Psoas muscle (tissue), 8 donors: Measurements from ENCODE around the gene PXK. TPM values are rescaled to one million over a fixed set of nuclear protein-coding genes. Genes with fewer than 3 reads are reported as not detected.

Source experiments
- ATAC-seq, 4 donors: fragments of 200-7000 bp; cut with Tn5 transposase; one replicate each; pipeline ENCODE4 v1.9.1; 2020; ENCODE audit warnings: moderate library complexity in 3 of 4, mild to moderate bottlenecking in 2 of 4
- DNase-seq, 2 donors: peaks; one replicate each; pipeline ENCODE4 v3.0.0-alpha.2; 2020
- H3K27ac ChIP-seq: fragments of 200-600 bp; one replicate; pipeline ENCODE4 v1.8.0; 2022
- H3K27me3 ChIP-seq, 3 donors: fragments of 200-600 bp in 1 of 3; one replicate each; pipeline versions ENCODE4 v1.6.1 to v1.8.0; 2013 to 2022; ENCODE audit warnings: low read length in 2 of 3, mild to moderate bottlenecking in 2 of 3, moderate library complexity in 1 of 3; ENCODE audit not compliant: insufficient read depth in 3 of 3
- H3K36me3 ChIP-seq, 2 donors: fragments of 200-600 bp in 1 of 2; one replicate each; pipeline versions ENCODE4 v1.6.1 to v1.8.0; 2013 to 2022; ENCODE audit warnings: low read depth in 1 of 2, mild to moderate bottlenecking in 1 of 2, moderate library complexity in 1 of 2; ENCODE audit not compliant: insufficient read depth in 1 of 2
- H3K4me1 ChIP-seq: fragments of 200-600 bp; one replicate; pipeline ENCODE4 v1.8.0; 2022
- H3K4me3 ChIP-seq: fragments of 200-600 bp; one replicate; pipeline ENCODE4 v1.8.0; 2022; ENCODE audit warnings: mild to moderate bottlenecking
- H3K9me3 ChIP-seq: fragments of 200-600 bp; one replicate; pipeline ENCODE4 v1.8.0; 2022
- CTCF ChIP-seq: fragments of 200-600 bp; IDR thresholded peaks from one replicate; pipeline ENCODE4 v1.8.0; 2022; ENCODE audit warnings: antibody characterized with exemption
- WGBS, 3 donors: extraction: QIAGEN DNeasy Blood & Tissue Kit; methylation state at CpG; one replicate each; pipeline versions ENCODE4 v1.1.6 to v1.1.7; 2013; 5-methylcytosine and 5-hydroxymethylcytosine counted together
- intact Hi-C, 2 donors: fragments of 100-400 bp; cut with DNase I; formaldehyde crosslinking; loops; one replicate each; pipeline versions ENCODE4 v1.11.0 to v1.14.2; 2022
- polyA plus RNA-seq, 3 donors: library from polyadenylated mRNA; stranded (reverse); fragments of 200-250 nt; gene quantifications; one replicate each; pipeline ENCODE4 v1.2.3, GENCODE V29; 2013
- total RNA-seq, 4 donors: library from RNA; stranded (reverse); fragmentation: NEBNext Ultra II Directional in 2 of 4; extraction: Animal tissue kit (Norgen Biotek cat#: 25700) in 2 of 4; gene quantifications; one replicate each; pipeline versions ENCODE4 v1.2.1 to v1.2.4, GENCODE V29; 2021 to 2023
- donor health status: healthy with polysubstance abuse.
- donor health status: DM: no; HTN: no; CAD: no; lungs with moderate emphysema.
- donor health status: Bipolar disorder and iron deficiency.
- donor health status: healthy.
- donor health status: DM: yes; HTN: yes; CAD: no.
- donor health status: DM: no; HTN: no; CAD: no.
- donor health status: DM: no; HTN: no; CAD: no.
- donor health status: DM: yes; HTN: yes; CAD: no.

PXK gene
- total and polyA plus RNA-seq, 7 donors: 3.4 to 17.5 (median 15.5) TPM

GRCh38 chr3:58384381-58385090 is 51.8 kb downstream of the PXK start:
- H3K4me1 ChIP-seq: peaks cover 7% of the 10 kb centered on the region
- peak overlapping the region; percentile 23 for H3K27ac ChIP-seq
- intact Hi-C loops: loop anchor here in 1 of 2 donors (5.0 kb wide), 1 partner anchor 47 kb away; no protein-coding TSS in a partner anchor
- TF ChIP-seq CTCF: no peak
- H3K36me3 ChIP-seq: peaks cover 0 to 15% of the 10 kb centered on the region in 2 donors
- no peak for DNase-seq
- 91 to 94% (median 93%) methylated on average over 3 of the region's 3 CpGs for WGBS, 3 donors
- no peak overlapping the region for H3K4me3 ChIP-seq
- no peaks in the 10 kb centered on the region for H3K27me3 ChIP-seq
- no peak for ATAC-seq
- no peaks in the 10 kb centered on the region for H3K9me3 ChIP-seq

- no peak for DNase-seq
- intact Hi-C loops: loop anchor here in 1 of 2 donors (5.0 kb wide), 1 partner anchor 49 kb away; no protein-coding TSS in a partner anchor
Measured at GRCh38 chr3:58386626-58387365, 54.1 kb downstream of the PXK start.

GRCh38 chr3:58387650-58388546 is 55.2 kb downstream of the PXK start:
- ATAC-seq (peak in 1 of 4 donors; percentile 21), DNase-seq (no peak)
- Histone ChIP-seq H3K27ac (peak overlapping the region; percentile 42), H3K4me1 (peaks cover 7% of the 10 kb centered on the region), H3K9me3 (no peaks in the 10 kb centered on the region), H3K27me3 (no peaks in the 10 kb centered on the region), H3K4me3 (no peak overlapping the region), H3K36me3 (peaks cover 3 to 26% of the 10 kb centered on the region in 2 donors)
- intact Hi-C loops: loop anchor here in 1 of 2 donors (5.0 kb wide), 1 partner anchor 51 kb away; no protein-coding TSS in a partner anchor
- WGBS, 3 donors: 54 to 68% (median 57%) methylated on average over 6 of the region's 6 CpGs
- TF ChIP-seq CTCF: no peak

More at GRCh38 chr3:58386626-58387365, 54.1 kb downstream of the PXK start:
- TF ChIP-seq CTCF: no peak
- H3K4me1 ChIP-seq: peaks cover 7% of the 10 kb centered on the region
- H3K4me3 ChIP-seq: no peak overlapping the region
- peak overlapping the region; percentile 42 for H3K27ac ChIP-seq
- H3K36me3 ChIP-seq: peaks cover 2 to 27% of the 10 kb centered on the region in 2 donors
- no peaks in the 10 kb centered on the region for H3K9me3 ChIP-seq
- peak in 2 of 4 donors; percentile 33 to 61 for ATAC-seq
- H3K27me3 ChIP-seq: no peaks in the 10 kb centered on the region
- WGBS, 3 donors: 52 to 72% (median 60%) methylated on average over 3 of the region's 3 CpGs

- Histone ChIP-seq H3K4me3 (no peak overlapping the region), H3K27ac (peak overlapping the region; percentile 42), H3K27me3 (no peaks in the 10 kb centered on the region), H3K36me3 (peaks cover 3 to 25% of the 10 kb centered on the region in 2 donors), H3K9me3 (no peaks in the 10 kb centered on the region), H3K4me1 (peaks cover 7% of the 10 kb centered on the region)
- intact Hi-C loops: loop anchor here in 1 of 2 donors (5.0 kb wide), 1 partner anchor 51 kb away; no protein-coding TSS in a partner anchor
- TF ChIP-seq CTCF: no peak
- DNase-seq: no peak
- ATAC-seq: peak in 1 of 4 donors; percentile 46
Measured at GRCh38 chr3:58388550-58389091, 55.9 kb downstream of the PXK start.
